GM23338 (cell line): ENCODE results near the gene ROBO1.

Source experiments
- EZH2 ChIP-seq: fragments of 200-600 bp; sonication (generic); IDR thresholded peaks from one replicate; pipeline ENCODE4 v1.8.0; 2017; ENCODE audit warnings: antibody characterized with exemption, mild to moderate bottlenecking, low read depth; ENCODE audit not compliant: unreplicated experiment
- POLR2AphosphoS5 ChIP-seq: IDR thresholded peaks from 2 replicates; pipeline ENCODE4 v1.6.1; 2016; ENCODE audit warnings: antibody characterized with exemption, low read depth
- STAT1 ChIP-seq: IDR thresholded peaks from one replicate; pipeline ENCODE4 v1.6.1; 2016; ENCODE audit warnings: antibody characterized with exemption; ENCODE audit not compliant: unreplicated experiment
- ZNF331 ChIP-seq: fragments of 250-450 bp; sonication (Bioruptor Pico); IDR thresholded peaks from 2 replicates; pipeline ENCODE4 v1.5.0; 2020; ENCODE audit warnings: low read depth, mild to moderate bottlenecking, moderate library complexity
- TF ChIP-seq, protein P1 (sequence below), 2 experiments: fragments of 200-600 bp in 1 of 2; sonication (generic) in 1 of 2; conservative IDR thresholded peaks; 2 replicates each; pipeline versions ENCODE4 v1.5.1 to v1.6.1; 2016 to 2017; ENCODE audit warnings: antibody characterized with exemption in 2 of 2, low read depth in 2 of 2, mild to moderate bottlenecking in 2 of 2, moderate library complexity in 1 of 2
- TF ChIP-seq, protein P2 (sequence below): IDR thresholded peaks from one replicate; pipeline ENCODE4 v1.6.1; 2018; ENCODE audit warnings: antibody characterized with exemption; ENCODE audit not compliant: unreplicated experiment

DNA sequence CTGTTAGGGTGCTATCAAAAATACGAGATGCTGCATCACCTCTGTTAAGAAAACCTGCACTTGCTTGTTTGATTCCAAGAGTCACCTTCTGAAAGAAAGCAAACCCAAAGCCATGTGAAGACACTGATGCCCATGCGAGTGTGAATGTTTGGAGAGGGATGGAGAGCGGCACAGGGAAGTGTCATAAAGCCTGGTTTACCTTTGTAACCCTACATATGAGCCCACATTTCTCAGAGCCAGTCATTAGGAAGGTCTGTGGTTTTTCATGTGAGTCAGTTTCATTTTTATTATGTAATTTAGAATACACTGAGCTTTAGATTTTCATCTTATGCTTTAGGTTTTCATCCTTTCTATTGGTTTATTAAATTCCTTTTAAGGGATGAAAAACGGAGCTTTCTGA is 896.8 kb downstream of the ROBO1 start:
- TF ChIP-seq, protein P1, sequence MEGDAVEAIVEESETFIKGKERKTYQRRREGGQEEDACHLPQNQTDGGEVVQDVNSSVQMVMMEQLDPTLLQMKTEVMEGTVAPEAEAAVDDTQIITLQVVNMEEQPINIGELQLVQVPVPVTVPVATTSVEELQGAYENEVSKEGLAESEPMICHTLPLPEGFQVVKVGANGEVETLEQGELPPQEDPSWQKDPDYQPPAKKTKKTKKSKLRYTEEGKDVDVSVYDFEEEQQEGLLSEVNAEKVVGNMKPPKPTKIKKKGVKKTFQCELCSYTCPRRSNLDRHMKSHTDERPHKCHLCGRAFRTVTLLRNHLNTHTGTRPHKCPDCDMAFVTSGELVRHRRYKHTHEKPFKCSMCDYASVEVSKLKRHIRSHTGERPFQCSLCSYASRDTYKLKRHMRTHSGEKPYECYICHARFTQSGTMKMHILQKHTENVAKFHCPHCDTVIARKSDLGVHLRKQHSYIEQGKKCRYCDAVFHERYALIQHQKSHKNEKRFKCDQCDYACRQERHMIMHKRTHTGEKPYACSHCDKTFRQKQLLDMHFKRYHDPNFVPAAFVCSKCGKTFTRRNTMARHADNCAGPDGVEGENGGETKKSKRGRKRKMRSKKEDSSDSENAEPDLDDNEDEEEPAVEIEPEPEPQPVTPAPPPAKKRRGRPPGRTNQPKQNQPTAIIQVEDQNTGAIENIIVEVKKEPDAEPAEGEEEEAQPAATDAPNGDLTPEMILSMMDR (conservative IDR thresholded peaks at IDR 0.05; ENCODE audit: low read depth in 2 of 2) = no peak
- TF ChIP-seq STAT1 (no peak), POLR2AphosphoS5 (no peak), EZH2 (no peak), ZNF331 (CRISPR knock-in tag) (no peak)
- TF ChIP-seq, protein P2, sequence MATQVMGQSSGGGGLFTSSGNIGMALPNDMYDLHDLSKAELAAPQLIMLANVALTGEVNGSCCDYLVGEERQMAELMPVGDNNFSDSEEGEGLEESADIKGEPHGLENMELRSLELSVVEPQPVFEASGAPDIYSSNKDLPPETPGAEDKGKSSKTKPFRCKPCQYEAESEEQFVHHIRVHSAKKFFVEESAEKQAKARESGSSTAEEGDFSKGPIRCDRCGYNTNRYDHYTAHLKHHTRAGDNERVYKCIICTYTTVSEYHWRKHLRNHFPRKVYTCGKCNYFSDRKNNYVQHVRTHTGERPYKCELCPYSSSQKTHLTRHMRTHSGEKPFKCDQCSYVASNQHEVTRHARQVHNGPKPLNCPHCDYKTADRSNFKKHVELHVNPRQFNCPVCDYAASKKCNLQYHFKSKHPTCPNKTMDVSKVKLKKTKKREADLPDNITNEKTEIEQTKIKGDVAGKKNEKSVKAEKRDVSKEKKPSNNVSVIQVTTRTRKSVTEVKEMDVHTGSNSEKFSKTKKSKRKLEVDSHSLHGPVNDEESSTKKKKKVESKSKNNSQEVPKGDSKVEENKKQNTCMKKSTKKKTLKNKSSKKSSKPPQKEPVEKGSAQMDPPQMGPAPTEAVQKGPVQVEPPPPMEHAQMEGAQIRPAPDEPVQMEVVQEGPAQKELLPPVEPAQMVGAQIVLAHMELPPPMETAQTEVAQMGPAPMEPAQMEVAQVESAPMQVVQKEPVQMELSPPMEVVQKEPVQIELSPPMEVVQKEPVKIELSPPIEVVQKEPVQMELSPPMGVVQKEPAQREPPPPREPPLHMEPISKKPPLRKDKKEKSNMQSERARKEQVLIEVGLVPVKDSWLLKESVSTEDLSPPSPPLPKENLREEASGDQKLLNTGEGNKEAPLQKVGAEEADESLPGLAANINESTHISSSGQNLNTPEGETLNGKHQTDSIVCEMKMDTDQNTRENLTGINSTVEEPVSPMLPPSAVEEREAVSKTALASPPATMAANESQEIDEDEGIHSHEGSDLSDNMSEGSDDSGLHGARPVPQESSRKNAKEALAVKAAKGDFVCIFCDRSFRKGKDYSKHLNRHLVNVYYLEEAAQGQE = no peak
